ENCODE measurements around the gene KDM3B.

DNA sequence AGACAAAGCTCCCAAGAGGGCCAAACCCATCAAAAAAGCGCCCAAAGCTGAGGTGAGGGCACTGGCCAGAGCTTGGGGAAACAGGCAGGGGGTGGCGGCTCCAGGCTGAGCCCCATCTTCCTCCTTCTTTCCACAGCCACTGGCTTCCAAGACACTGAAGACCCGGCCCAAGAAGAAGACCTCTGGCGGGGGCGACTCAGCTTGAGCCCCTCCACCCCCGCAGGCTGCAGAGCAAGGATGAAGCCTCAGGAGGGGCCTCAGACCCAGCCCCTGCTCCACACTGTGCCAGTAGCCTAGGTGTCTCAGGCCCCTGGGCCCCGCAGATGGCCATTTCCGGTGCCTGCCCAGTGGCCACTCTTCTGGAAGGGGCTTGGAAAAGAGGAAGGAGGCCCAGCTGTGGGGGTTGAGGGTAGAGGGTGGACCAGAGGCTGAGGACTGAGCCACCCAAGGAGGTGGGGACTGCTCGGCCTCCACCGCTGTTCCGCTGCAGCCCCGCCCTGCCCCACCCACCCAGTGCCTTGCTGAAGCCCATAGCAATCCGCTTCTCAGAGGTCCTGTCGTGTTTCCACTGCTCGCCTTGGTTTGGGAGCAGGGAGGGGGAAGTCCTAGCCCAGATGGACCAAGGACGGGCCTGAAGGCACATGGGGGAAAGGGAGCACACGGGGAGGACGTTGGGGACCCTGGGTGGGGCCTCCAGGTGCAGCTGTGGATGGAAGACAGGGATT lies 93.2 kb downstream of the KDM3B start:
- TF ChIP-seq, protein P1, sequence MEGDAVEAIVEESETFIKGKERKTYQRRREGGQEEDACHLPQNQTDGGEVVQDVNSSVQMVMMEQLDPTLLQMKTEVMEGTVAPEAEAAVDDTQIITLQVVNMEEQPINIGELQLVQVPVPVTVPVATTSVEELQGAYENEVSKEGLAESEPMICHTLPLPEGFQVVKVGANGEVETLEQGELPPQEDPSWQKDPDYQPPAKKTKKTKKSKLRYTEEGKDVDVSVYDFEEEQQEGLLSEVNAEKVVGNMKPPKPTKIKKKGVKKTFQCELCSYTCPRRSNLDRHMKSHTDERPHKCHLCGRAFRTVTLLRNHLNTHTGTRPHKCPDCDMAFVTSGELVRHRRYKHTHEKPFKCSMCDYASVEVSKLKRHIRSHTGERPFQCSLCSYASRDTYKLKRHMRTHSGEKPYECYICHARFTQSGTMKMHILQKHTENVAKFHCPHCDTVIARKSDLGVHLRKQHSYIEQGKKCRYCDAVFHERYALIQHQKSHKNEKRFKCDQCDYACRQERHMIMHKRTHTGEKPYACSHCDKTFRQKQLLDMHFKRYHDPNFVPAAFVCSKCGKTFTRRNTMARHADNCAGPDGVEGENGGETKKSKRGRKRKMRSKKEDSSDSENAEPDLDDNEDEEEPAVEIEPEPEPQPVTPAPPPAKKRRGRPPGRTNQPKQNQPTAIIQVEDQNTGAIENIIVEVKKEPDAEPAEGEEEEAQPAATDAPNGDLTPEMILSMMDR (IDR thresholded peaks at IDR 0.05; ENCODE audit: borderline replicate concordance, extremely low read depth, low read length, poor library complexity, severe bottlenecking): no peak
- TF ChIP-seq EZH2 (IDR thresholded peaks at IDR 0.05; ENCODE audit: borderline replicate concordance, low read depth, low read length, severe bottlenecking): no peak
